HG03025 (cell line): ENCODE data around the gene HABP4.

ENCODE experiments used
- ATAC-seq: cut with Tn5 transposase; IDR thresholded peaks from one replicate; pipeline ENCODE4 v1.9.1; 2021; ENCODE audit warnings: mild to moderate bottlenecking, moderate library complexity; ENCODE audit not compliant: unreplicated experiment, low FRiP score

Gene HABP4

GRCh38 chr9:96514108-96514799 is 64.3 kb downstream of the HABP4 start:
- no peak for ATAC-seq

GRCh38 chr9:96514800-96515158 is 64.8 kb downstream of the HABP4 start:
- ATAC-seq, result no peak

- ATAC-seq, result no peak
Measured at GRCh38 chr9:96515621-96516470, 65.9 kb downstream of the HABP4 start.

GRCh38 chr9:96519095-96519494 is 69.1 kb downstream of the HABP4 start:
- ATAC-seq, result no peak

- ATAC-seq, result no peak
Measured at GRCh38 chr9:96519787-96520186, 69.8 kb downstream of the HABP4 start.

- no peak for ATAC-seq
Measured at GRCh38 chr9:96522366-96522765, 72.4 kb downstream of the HABP4 start.

- ATAC-seq, result no peak
Measured at GRCh38 chr9:96523374-96523773, 73.4 kb downstream of the HABP4 start.

- no peak for ATAC-seq
Measured at GRCh38 chr9:96524045-96524444, 74.1 kb downstream of the HABP4 start.

GRCh38 chr9:96524764-96525163 is 74.8 kb downstream of the HABP4 start:
- ATAC-seq, result no peak

- ATAC-seq, result no peak
Measured at GRCh38 chr9:96532173-96532572, 82.2 kb downstream of the HABP4 start.

- ATAC-seq, result no peak
Measured at GRCh38 chr9:96540106-96540505, 90.1 kb downstream of the HABP4 start.
